Kidney glomerular epithelial cell (primary cell): ENCODE measurements around the gene TAF1C.
"Not testable (repeated sequence)": the region's sequence is repeated elsewhere in the genome, so short reads cannot be mapped to it uniquely, and the experiment has no call there.

ENCODE experiments used
- DNase-seq: peaks from one replicate; lab custom pipeline; 2025; lab: John Stamatoyannopoulos, UW

Gene TAF1C

GRCh38 chr16:84212154-84212553 lies 25.3 kb upstream of the TAF1C start:
- DNase-seq: no peak

- no peak for DNase-seq
These were observed 23.1 kb upstream of the TAF1C start for GRCh38 chr16:84209989-84210388.

- no peak for DNase-seq
These were observed 21.0 kb upstream of the TAF1C start for GRCh38 chr16:84207879-84208278.

- DNase-seq: peak; percentile 39
These were observed 20.4 kb upstream of the TAF1C start for GRCh38 chr16:84207251-84207650.

- DNase-seq: no peak
These were observed 19.3 kb upstream of the TAF1C start for GRCh38 chr16:84205976-84206691.

- not testable (repeated sequence) for DNase-seq
These were observed 18.3 kb upstream of the TAF1C start for GRCh38 chr16:84205123-84205522.

- DNase-seq: not testable (repeated sequence)
These were observed 17.7 kb upstream of the TAF1C start for GRCh38 chr16:84204551-84204950.

- no peak for DNase-seq
These were observed 13.0 kb upstream of the TAF1C start for GRCh38 chr16:84199861-84200260.

GRCh38 chr16:84199097-84199496 lies 12.2 kb upstream of the TAF1C start:
- no peak for DNase-seq

GRCh38 chr16:84198401-84198800 lies 11.5 kb upstream of the TAF1C start:
- no peak for DNase-seq

GRCh38 chr16:84197466-84198128 lies 10.7 kb upstream of the TAF1C start:
- DNase-seq: no peak

GRCh38 chr16:84196727-84197394 lies 10.0 kb upstream of the TAF1C start:
- DNase-seq: no peak

GRCh38 chr16:84196101-84196500 lies 9.2 kb upstream of the TAF1C start:
- DNase-seq: no peak

- DNase-seq: no peak
These were observed 8.6 kb upstream of the TAF1C start for GRCh38 chr16:84195201-84196093.

GRCh38 chr16:84194470-84195200 lies 7.8 kb upstream of the TAF1C start:
- no peak for DNase-seq

GRCh38 chr16:84194018-84194417 lies 7.2 kb upstream of the TAF1C start:
- DNase-seq: peak; percentile 2

GRCh38 chr16:84193480-84193879 lies 6.6 kb upstream of the TAF1C start:
- DNase-seq: no peak

GRCh38 chr16:84191466-84191865 lies 4.6 kb upstream of the TAF1C start:
- no peak for DNase-seq

GRCh38 chr16:84190731-84191388 lies 4.0 kb upstream of the TAF1C start, which contains the start of gene ADAD2:
Gene ADAD2, plus strand, starts transcription at chr16:84191157. Its CDS starts 74 bp downstream, at chr16:84191231.
- DNase-seq: no peak

- no peak for DNase-seq
These were observed 2.1 kb downstream of the TAF1C start for GRCh38 chr16:84184775-84185174.
